Measurements from ENCODE around the gene OR2L3. TPM values are rescaled to one million over a fixed set of nuclear protein-coding genes. Genes with fewer than 3 reads are reported as not detected.

The OR2L3 gene
- total RNA-seq = not detected in 2 replicates

GRCh38 chr1:248046536-248046935 lies at the start of gene OR2L3:
Gene OR2L3 (plus strand): TSS chr1:248046836. CDS start chr1:248060682, 13,846 bp downstream.

GRCh38 chr1:248013229-248013710 lies 33.4 kb upstream of the OR2L3 start, which contains the start of gene OR2L5:
Gene OR2L5 (plus strand): TSS chr1:248013660. CDS start chr1:248021948, 8,288 bp downstream.

GRCh38 chr1:248029770-248030169 lies 16.9 kb upstream of the OR2L3 start, which contains the start of gene OR2L2:
Gene OR2L2 (plus strand): TSS chr1:248030070. CDS start chr1:248038268, 8,198 bp downstream.

GRCh38 chr1:248094884-248095283 lies 48.2 kb downstream of the OR2L3 start, which contains the start of gene OR2L13:
Gene OR2L13 (plus strand): TSS chr1:248095184. CDS start chr1:248099376, 4,192 bp downstream.

Other genes starting within 250 kb of the OR2L3 start
- gene OR14A16, start 222.7 kb upstream of the OR2L3 start, total RNA-seq = not detected in 2 replicates
- not detected in 2 replicates for gene OR11L1, start 204.9 kb upstream of the OR2L3 start, total RNA-seq
- gene TRIM58, start 189.6 kb upstream of the OR2L3 start, total RNA-seq = 0.05 TPM in 1 of 2 replicates, not detected in the other
- not detected in 2 replicates for gene OR2W3, start 151.2 kb upstream of the OR2L3 start, total RNA-seq
- not detected in 2 replicates for gene OR2T8, start 126.6 kb upstream of the OR2L3 start, total RNA-seq
- not detected in 2 replicates for gene OR2AJ1, start 121.9 kb upstream of the OR2L3 start, total RNA-seq
- not detected in 2 replicates for gene OR2L8, start 98.0 kb upstream of the OR2L3 start, total RNA-seq
- not detected in 2 replicates for gene OR2AK2, start 81.6 kb upstream of the OR2L3 start, total RNA-seq
- not detected in 2 replicates for gene OR2L5, start 33.2 kb upstream of the OR2L3 start, total RNA-seq
- not detected in 2 replicates for gene OR2L2, start 16.8 kb upstream of the OR2L3 start, total RNA-seq
- not detected in 2 replicates for gene OR2L13, start 48.3 kb downstream of the OR2L3 start, total RNA-seq
- gene OR2M5, start 98.3 kb downstream of the OR2L3 start, total RNA-seq = not detected in 2 replicates
- gene OR2M2, start 128.0 kb downstream of the OR2L3 start, total RNA-seq = not detected in 2 replicates
- not detected in 2 replicates for gene OR2M3, start 150.4 kb downstream of the OR2L3 start, total RNA-seq
- not detected in 2 replicates for gene OR2M4, start 184.6 kb downstream of the OR2L3 start, total RNA-seq
- not detected in 2 replicates for gene OR2T33, start 231.1 kb downstream of the OR2L3 start, total RNA-seq